ENCODE data around the gene HBEGF.

The HBEGF gene

GRCh38 chr5:140301136-140301535 is 45.3 kb downstream of the HBEGF start:
- no peak for DNase-seq

- no peak for DNase-seq
Observed at GRCh38 chr5:140299056-140299455, 47.3 kb downstream of the HBEGF start.

GRCh38 chr5:140298183-140298601 is 48.2 kb downstream of the HBEGF start:
- no peak for DNase-seq

- no peak for DNase-seq
Observed at GRCh38 chr5:140297283-140297682, 49.1 kb downstream of the HBEGF start.

GRCh38 chr5:140296289-140296688 is 50.1 kb downstream of the HBEGF start:
- no peak for DNase-seq

- no peak for DNase-seq
Observed at GRCh38 chr5:140295414-140295813, 51.0 kb downstream of the HBEGF start.

- no peak for DNase-seq
Observed at GRCh38 chr5:140294753-140295152, 51.6 kb downstream of the HBEGF start.

GRCh38 chr5:140293849-140294100 is 52.6 kb downstream of the HBEGF start:
- no peak for DNase-seq

GRCh38 chr5:140293091-140293848 is 53.1 kb downstream of the HBEGF start:
- no peak for DNase-seq

- no peak for DNase-seq
Observed at GRCh38 chr5:140292212-140293036, 54.0 kb downstream of the HBEGF start.

- no peak for DNase-seq
Observed at GRCh38 chr5:140287801-140288521, 58.4 kb downstream of the HBEGF start.

- DNase-seq = no peak
Observed at GRCh38 chr5:140286424-140286823, 60.0 kb downstream of the HBEGF start.

- DNase-seq = no peak
Observed at GRCh38 chr5:140284013-140284412, 62.4 kb downstream of the HBEGF start.

All from NCI-H187 (cell line).